PC-9 (cell line): ENCODE data around the gene ARHGAP30. TPM values are rescaled to one million over a fixed set of nuclear protein-coding genes. Genes with fewer than 3 reads are reported as not detected.

ENCODE experiments used
- BruUV-seq: library from RNA; stranded (reverse); fragments of 400-500 nt; replicated peaks from 2 replicates; lab custom pipeline; 2021; lab: Mats Ljungman, UMichigan
- CTCF ChIA-PET: fragments of 300-600 bp; sonication (Branson Sonifier 250); formaldehyde crosslinking; loops from one replicate; lab custom pipeline; 2022; ENCODE audit warnings: antibody characterized with exemption; lab: Charles Lee
- POLR2A ChIA-PET: fragments of 300-600 bp; sonication (Branson Sonifier 250); formaldehyde crosslinking; loops from one replicate; lab custom pipeline; 2022; ENCODE audit warnings: antibody characterized with exemption; ENCODE audit not compliant: unreplicated experiment; lab: Charles Lee
- DNase-seq, 2 experiments: peaks; one replicate each; pipeline versions ENCODE4 v3.0.0 to v3.0.0-alpha.2; 2015 to 2022; ENCODE audit warnings: mixed read lengths in 1 of 2
- H2AFZ ChIP-seq: fragments of 200-600 bp; sonication (generic); 2 replicates; pipeline ENCODE4 v1.8.1; 2017; ENCODE audit warnings: antibody characterized with exemption
- H3F3A ChIP-seq: fragments of 200-600 bp; sonication (generic); 2 replicates; pipeline ENCODE4 v1.8.1; 2017; ENCODE audit warnings: antibody characterized with exemption, mild to moderate bottlenecking, low read depth; ENCODE audit not compliant: insufficient read depth
- H3K27ac ChIP-seq: fragments of 200-600 bp; sonication (generic); 2 replicates; pipeline ENCODE4 v1.6.1; 2016; ENCODE audit warnings: mixed run types
- H3K27me3 ChIP-seq: fragments of 200-600 bp; sonication (generic); 2 replicates; pipeline ENCODE4 v1.6.1; 2016; ENCODE audit warnings: low read depth, mixed run types; ENCODE audit not compliant: insufficient read depth
- H3K36me3 ChIP-seq: fragments of 200-600 bp; sonication (generic); 2 replicates; pipeline ENCODE4 v1.6.1; 2016; ENCODE audit warnings: low read depth, mixed run types
- H3K4me1 ChIP-seq: fragments of 200-600 bp; sonication (generic); replicated peaks from 2 replicates; pipeline ENCODE4 v1.6.1; 2016; ENCODE audit warnings: mixed run types; ENCODE audit not compliant: insufficient read depth
- H3K4me2 ChIP-seq: fragments of 200-600 bp; sonication (generic); 2 replicates; pipeline ENCODE4 v1.6.1; 2017; ENCODE audit warnings: mixed run types
- H3K4me3 ChIP-seq: fragments of 200-600 bp; sonication (generic); 2 replicates; pipeline ENCODE4 v1.6.1; 2016; ENCODE audit warnings: mixed run types
- H3K79me2 ChIP-seq: fragments of 200-600 bp; sonication (generic); 2 replicates; pipeline ENCODE4 v1.6.1; 2017; ENCODE audit warnings: low read depth, mixed run types
- H3K9me2 ChIP-seq: fragments of 200-600 bp; sonication (generic); 2 replicates; pipeline ENCODE4 v1.8.1; 2017; ENCODE audit warnings: mild to moderate bottlenecking; ENCODE audit not compliant: insufficient read depth
- H3K9me3 ChIP-seq: fragments of 200-600 bp; sonication (generic); 2 replicates; pipeline ENCODE4 v1.8.1; 2016; ENCODE audit warnings: low read depth; ENCODE audit not compliant: insufficient read depth
- H4K20me1 ChIP-seq: fragments of 200-600 bp; sonication (generic); 2 replicates; pipeline ENCODE4 v1.8.1; 2017; ENCODE audit not compliant: insufficient read depth
- CTCF ChIP-seq: fragments of 200-600 bp; sonication (generic); conservative IDR thresholded peaks from 2 replicates; pipeline ENCODE4 v1.6.1; 2017; ENCODE audit warnings: mixed run types, antibody characterized with exemption, mild to moderate bottlenecking, moderate library complexity
- EZH2 ChIP-seq: fragments of 200-600 bp; sonication (generic); IDR thresholded peaks from 2 replicates; pipeline ENCODE4 v1.8.0; 2017; ENCODE audit warnings: antibody characterized with exemption, low read depth
- intact Hi-C: fragments of 100-400 bp; cut with micrococcal nuclease; formaldehyde crosslinking; loops from one replicate; pipeline ENCODE4 v1.10.0; 2022; ENCODE audit not compliant: unreplicated experiment
- total RNA-seq: library from RNA; stranded (reverse); gene quantifications from 2 replicates; pipeline ENCODE4 v1.2.3, GENCODE V29; 2021

ARHGAP30 gene
- total RNA-seq, 1 experiment from 2014 or later, result 0.46 TPM

GRCh38 chr1:161115132-161115711, 45.5 kb upstream of the ARHGAP30 start:
- peaks cover 50% of the 10 kb centered on the region for H3K4me1 ChIP-seq
- peaks cover 9% of the 10 kb centered on the region; the same call in 1 of the 2 replicates for H3K36me3 ChIP-seq
- H3K27ac ChIP-seq, result peak overlapping the region; percentile 81
- no peaks in the 10 kb centered on the region for H3K9me3 ChIP-seq
- H3K4me3 ChIP-seq, result no peak overlapping the region
- H3K4me2 ChIP-seq, result peak overlapping the region; percentile 94
- H3F3A ChIP-seq, result peaks cover 50% of the 10 kb centered on the region
- ChIA-PET CTCF (no interaction called here), POLR2A (no interaction called here)
- intact Hi-C loops, result no loop called here
- peaks cover 16% of the 10 kb centered on the region for H4K20me1 ChIP-seq
- peaks cover 79% of the 10 kb centered on the region for H3K79me2 ChIP-seq
- peak; percentile 75 to 96 for DNase-seq
- no TSS peak for BruUV-seq
- TF ChIP-seq EZH2 (no peak), CTCF (no peak)
- no peak overlapping the region for H2AFZ ChIP-seq
- H3K27me3 ChIP-seq, result no peaks in the 10 kb centered on the region
- H3K9me2 ChIP-seq, result no peaks in the 10 kb centered on the region

- Histone ChIP-seq H4K20me1 (peaks cover 18% of the 10 kb centered on the region), H2AFZ (no peak overlapping the region), H3F3A (peaks cover 44% of the 10 kb centered on the region), H3K4me2 (peak overlapping the region; percentile 17), H3K9me3 (no peaks in the 10 kb centered on the region), H3K4me1 (peaks cover 48% of the 10 kb centered on the region), H3K79me2 (peaks cover 86% of the 10 kb centered on the region), H3K9me2 (no peaks in the 10 kb centered on the region), H3K36me3 (peaks cover 9% of the 10 kb centered on the region; the same call in 1 of the 2 replicates), H3K4me3 (no peak overlapping the region), H3K27ac (peak overlapping the region; percentile 81), H3K27me3 (no peaks in the 10 kb centered on the region)
- no TSS peak for BruUV-seq
- no peak for DNase-seq
- TF ChIP-seq EZH2, result no peak
- no peak for TF ChIP-seq CTCF
- ChIA-PET POLR2A (no interaction called here), CTCF (no interaction called here)
- intact Hi-C loops, result no loop called here
Observed at GRCh38 chr1:161114556-161114955, 44.9 kb upstream of the ARHGAP30 start.

GRCh38 chr1:161113915-161114314, 44.2 kb upstream of the ARHGAP30 start:
- ChIA-PET POLR2A (no interaction called here), CTCF (no interaction called here)
- Histone ChIP-seq H3K36me3 (peaks cover 11% of the 10 kb centered on the region; the same call in 1 of the 2 replicates), H3K4me2 (peak overlapping the region; percentile 17; the same call in 1 of the 2 replicates), H3K79me2 (peaks cover 87% of the 10 kb centered on the region), H3K4me3 (no peak overlapping the region), H3K27me3 (no peaks in the 10 kb centered on the region), H3K4me1 (peaks cover 41% of the 10 kb centered on the region), H3F3A (peaks cover 40% of the 10 kb centered on the region), H3K9me3 (no peaks in the 10 kb centered on the region), H2AFZ (no peak overlapping the region), H3K27ac (peak overlapping the region; percentile 81), H4K20me1 (peaks cover 24% of the 10 kb centered on the region), H3K9me2 (no peaks in the 10 kb centered on the region)
- no peak for DNase-seq
- TF ChIP-seq EZH2, result no peak
- intact Hi-C loops, result no loop called here
- no TSS peak for BruUV-seq
